HFF-Myc (cell line): Measurements from ENCODE around the gene FAM9A.

Experiments
- DNase-seq: peaks from one replicate; pipeline ENCODE4 v3.0.0-alpha.2; 2011; ENCODE audit warnings: low read depth; ENCODE audit errors: extremely low read depth
- H3K4me3 ChIP-seq: replicated peaks from 2 replicates; pipeline ENCODE4 v1.5.1; 2011; ENCODE audit warnings: low read depth, mild to moderate bottlenecking, control low read depth, low read length
- TF ChIP-seq, protein P1 (sequence below): IDR thresholded peaks from 2 replicates; pipeline ENCODE4 v1.5.1; 2012; ENCODE audit warnings: mild to moderate bottlenecking, low read depth, low read length, control low read depth; ENCODE audit errors: missing control alignments

The FAM9A gene

DNA sequence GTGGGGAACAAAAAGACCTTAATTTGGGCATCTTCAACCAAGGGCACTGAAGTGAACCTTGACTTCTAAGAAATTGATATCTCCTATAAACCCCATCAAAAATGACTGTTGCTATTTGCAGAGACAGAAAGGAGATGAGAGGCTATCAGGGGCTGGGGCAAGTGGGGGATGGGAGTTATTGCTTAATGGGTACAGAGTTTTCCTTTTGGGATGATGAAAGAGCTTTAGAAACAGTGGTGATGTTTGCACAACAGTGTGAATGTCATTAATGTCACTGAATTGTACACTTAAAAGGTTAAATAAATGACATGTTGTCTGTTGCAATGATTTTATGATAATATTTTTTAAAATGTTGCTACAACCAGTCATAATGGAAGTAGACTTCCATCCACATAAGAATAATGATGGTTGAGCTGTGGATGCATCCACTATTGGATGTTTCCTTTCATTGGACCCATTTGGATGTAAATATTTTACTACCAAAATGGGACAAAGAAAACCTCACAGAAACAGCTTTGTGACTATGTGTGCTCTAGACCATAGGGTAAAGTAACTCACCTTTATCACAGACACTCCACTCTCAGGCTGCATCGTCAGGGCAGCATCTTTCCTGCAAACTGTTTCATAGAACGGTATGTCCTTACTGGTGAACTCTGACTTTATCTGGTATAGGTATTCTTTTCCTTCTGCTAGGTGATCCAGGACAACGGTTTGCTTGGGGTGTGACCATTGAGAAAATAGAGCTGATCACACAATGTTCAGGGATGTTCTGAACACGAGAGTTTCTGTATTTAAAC, 31.6 kb upstream of the FAM9A start:
- H3K4me3 ChIP-seq: no peak overlapping the region
- TF ChIP-seq, protein P1, sequence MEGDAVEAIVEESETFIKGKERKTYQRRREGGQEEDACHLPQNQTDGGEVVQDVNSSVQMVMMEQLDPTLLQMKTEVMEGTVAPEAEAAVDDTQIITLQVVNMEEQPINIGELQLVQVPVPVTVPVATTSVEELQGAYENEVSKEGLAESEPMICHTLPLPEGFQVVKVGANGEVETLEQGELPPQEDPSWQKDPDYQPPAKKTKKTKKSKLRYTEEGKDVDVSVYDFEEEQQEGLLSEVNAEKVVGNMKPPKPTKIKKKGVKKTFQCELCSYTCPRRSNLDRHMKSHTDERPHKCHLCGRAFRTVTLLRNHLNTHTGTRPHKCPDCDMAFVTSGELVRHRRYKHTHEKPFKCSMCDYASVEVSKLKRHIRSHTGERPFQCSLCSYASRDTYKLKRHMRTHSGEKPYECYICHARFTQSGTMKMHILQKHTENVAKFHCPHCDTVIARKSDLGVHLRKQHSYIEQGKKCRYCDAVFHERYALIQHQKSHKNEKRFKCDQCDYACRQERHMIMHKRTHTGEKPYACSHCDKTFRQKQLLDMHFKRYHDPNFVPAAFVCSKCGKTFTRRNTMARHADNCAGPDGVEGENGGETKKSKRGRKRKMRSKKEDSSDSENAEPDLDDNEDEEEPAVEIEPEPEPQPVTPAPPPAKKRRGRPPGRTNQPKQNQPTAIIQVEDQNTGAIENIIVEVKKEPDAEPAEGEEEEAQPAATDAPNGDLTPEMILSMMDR: no peak
- DNase-seq: no peak

DNA sequence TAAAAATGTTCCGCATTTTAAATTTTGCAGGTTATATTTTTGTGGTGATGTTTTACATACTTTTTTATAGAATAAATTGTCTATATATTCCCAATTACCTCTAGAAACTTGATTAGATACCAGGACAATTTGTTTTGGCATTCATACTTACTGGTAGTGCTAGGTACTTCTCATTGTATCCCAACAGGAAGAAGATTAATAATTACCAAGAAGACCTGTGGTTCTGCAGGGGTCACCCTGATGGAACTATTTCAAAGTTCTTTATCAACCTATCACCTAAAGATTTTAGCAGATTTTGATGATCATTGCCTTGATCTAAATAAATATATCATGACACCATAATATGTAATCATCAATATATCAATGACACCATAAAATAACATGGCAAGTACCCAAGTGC, 22.5 kb upstream of the FAM9A start:
- no peak for DNase-seq
- TF ChIP-seq, protein P1: no peak
- no peak overlapping the region for H3K4me3 ChIP-seq

DNA sequence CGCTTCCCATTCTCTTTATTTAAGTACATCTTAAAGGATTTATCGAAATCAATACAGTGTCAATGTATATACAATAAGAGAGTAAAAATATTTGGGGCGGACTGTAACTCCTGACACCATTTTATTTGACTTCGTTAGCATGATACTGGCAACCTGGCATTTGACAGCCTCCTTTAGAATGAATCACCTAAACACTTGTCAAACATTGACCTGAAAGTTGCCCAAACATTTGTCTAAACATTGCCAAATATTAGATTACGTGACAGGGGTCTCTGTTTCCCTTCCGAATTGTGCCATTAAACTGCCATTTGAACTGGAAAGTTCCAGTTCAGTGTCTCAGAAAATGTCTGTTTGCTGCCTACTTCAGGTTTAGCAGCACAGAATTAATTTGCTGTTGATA, 20.8 kb upstream of the FAM9A start:
- DNase-seq: no peak
- H3K4me3 ChIP-seq: no peak overlapping the region
- TF ChIP-seq, protein P1: no peak

GRCh38 chrX:8820910-8821527, 19.8 kb upstream of the FAM9A start:
- TF ChIP-seq, protein P1: no peak
- no peak for DNase-seq
- no peak overlapping the region for H3K4me3 ChIP-seq

GRCh38 chrX:8815460-8816065, 14.4 kb upstream of the FAM9A start:
- peak; percentile 12 for DNase-seq
- no peak overlapping the region for H3K4me3 ChIP-seq
- TF ChIP-seq, protein P1: peak; percentile 63

GRCh38 chrX:8813036-8813435, 11.9 kb upstream of the FAM9A start:
- DNase-seq: no peak
- no peak overlapping the region for H3K4me3 ChIP-seq
- TF ChIP-seq, protein P1: no peak
